MCF 10A (cell line): Measurements from ENCODE around the gene SCYGR1. TPM values are rescaled to one million over a fixed set of nuclear protein-coding genes. Genes with fewer than 3 reads are reported as not detected.
"Not testable (repeated sequence)": the region's sequence is repeated elsewhere in the genome, so short reads cannot be mapped to it uniquely, and the experiment has no call there.

Experiments used
- BruUV-seq: library from RNA; stranded (reverse); fragments of 400-500 nt; replicated peaks from 2 replicates; lab custom pipeline; 2021; lab: Mats Ljungman, UMichigan
- CTCF ChIA-PET: fragments of 300-600 bp; sonication (Branson Sonifier 250); formaldehyde crosslinking; extraction: SDS; loops from one replicate; lab custom pipeline; 2021; ENCODE audit warnings: antibody characterized with exemption, inconsistent platforms; lab: Yijun Ruan, JAX
- POLR2A ChIA-PET: fragments of 300-600, 350-650 bp; sonication (Branson Sonifier 250); formaldehyde crosslinking; extraction: SDS; loops from one replicate; lab custom pipeline; 2020; ENCODE audit warnings: antibody characterized with exemption, inconsistent platforms; lab: Yijun Ruan, JAX
- DNase-seq: peaks from one replicate; pipeline ENCODE4 v3.0.0-alpha.2; 2018; ENCODE audit not compliant: unreplicated experiment
- H3K27ac Mint-ChIP-seq: one replicate; pipeline ENCODE4 v1.8.0; 2022; ENCODE audit warnings: mild to moderate bottlenecking, low read depth, mixed read lengths; ENCODE audit not compliant: unreplicated experiment
- H3K27me3 Mint-ChIP-seq: one replicate; pipeline ENCODE4 v1.8.0; 2022; ENCODE audit warnings: mixed read lengths; ENCODE audit not compliant: insufficient read depth, unreplicated experiment
- H3K36me3 Mint-ChIP-seq: one replicate; pipeline ENCODE4 v1.8.0; 2022; ENCODE audit warnings: mild to moderate bottlenecking, moderate library complexity, mixed read lengths; ENCODE audit not compliant: insufficient read depth, unreplicated experiment
- H3K4me1 Mint-ChIP-seq: one replicate; pipeline ENCODE4 v1.8.0; 2022; ENCODE audit warnings: mixed read lengths; ENCODE audit not compliant: insufficient read depth, unreplicated experiment
- H3K4me3 Mint-ChIP-seq: one replicate; pipeline ENCODE4 v1.8.0; 2022; ENCODE audit warnings: mild to moderate bottlenecking, moderate library complexity, mixed read lengths; ENCODE audit not compliant: unreplicated experiment
- H3K9me3 Mint-ChIP-seq: one replicate; pipeline ENCODE4 v1.8.0; 2022; ENCODE audit warnings: mixed read lengths; ENCODE audit not compliant: unreplicated experiment
- intact Hi-C: fragments of 100-400 bp; cut with micrococcal nuclease; formaldehyde crosslinking; loops from 2 replicates; pipeline ENCODE4 v1.14.1; 2022
- total RNA-seq: library from RNA; stranded (reverse); gene quantifications from 2 replicates; pipeline ENCODE4 v1.2.3, GENCODE V29; 2022
- TF ChIP-seq, protein P1 (sequence below): fragments of 200-600 bp; IDR thresholded peaks from one replicate; pipeline ENCODE4 v1.8.0; 2022; ENCODE audit warnings: antibody characterized with exemption, mild to moderate bottlenecking; ENCODE audit not compliant: unreplicated experiment

SCYGR1 gene
- total RNA-seq, 1 experiment from 2014 or later = not detected

GRCh38 chr2:227365833-227366232, 21.9 kb downstream of the SCYGR1 start:
- BruUV-seq = no TSS peak
- DNase-seq = no peak
- Mint-ChIP-seq H3K4me3 (no peak overlapping the region), H3K9me3 (no peaks in the 10 kb centered on the region), H3K27me3 (no peaks in the 10 kb centered on the region), H3K4me1 (peaks cover 9% of the 10 kb centered on the region), H3K36me3 (peaks cover 6% of the 10 kb centered on the region), H3K27ac (no peak overlapping the region)
- ChIA-PET CTCF (interaction anchor here (0.6 kb wide), 1 partner anchor 354 kb away, joined by 3 read pairs; no protein-coding TSS in a partner anchor), POLR2A (no interaction called here)
- intact Hi-C loops = loop anchor here (2.0 kb wide), 1 partner anchor 41 kb away; no protein-coding TSS in a partner anchor
- TF ChIP-seq, protein P1, sequence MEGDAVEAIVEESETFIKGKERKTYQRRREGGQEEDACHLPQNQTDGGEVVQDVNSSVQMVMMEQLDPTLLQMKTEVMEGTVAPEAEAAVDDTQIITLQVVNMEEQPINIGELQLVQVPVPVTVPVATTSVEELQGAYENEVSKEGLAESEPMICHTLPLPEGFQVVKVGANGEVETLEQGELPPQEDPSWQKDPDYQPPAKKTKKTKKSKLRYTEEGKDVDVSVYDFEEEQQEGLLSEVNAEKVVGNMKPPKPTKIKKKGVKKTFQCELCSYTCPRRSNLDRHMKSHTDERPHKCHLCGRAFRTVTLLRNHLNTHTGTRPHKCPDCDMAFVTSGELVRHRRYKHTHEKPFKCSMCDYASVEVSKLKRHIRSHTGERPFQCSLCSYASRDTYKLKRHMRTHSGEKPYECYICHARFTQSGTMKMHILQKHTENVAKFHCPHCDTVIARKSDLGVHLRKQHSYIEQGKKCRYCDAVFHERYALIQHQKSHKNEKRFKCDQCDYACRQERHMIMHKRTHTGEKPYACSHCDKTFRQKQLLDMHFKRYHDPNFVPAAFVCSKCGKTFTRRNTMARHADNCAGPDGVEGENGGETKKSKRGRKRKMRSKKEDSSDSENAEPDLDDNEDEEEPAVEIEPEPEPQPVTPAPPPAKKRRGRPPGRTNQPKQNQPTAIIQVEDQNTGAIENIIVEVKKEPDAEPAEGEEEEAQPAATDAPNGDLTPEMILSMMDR = no peak

GRCh38 chr2:227364585-227365263, 23.0 kb downstream of the SCYGR1 start:
- H3K27me3 Mint-ChIP-seq, intact Hi-C loops, H3K27ac Mint-ChIP-seq, H3K9me3 Mint-ChIP-seq, H3K4me3 Mint-ChIP-seq, BruUV-seq, H3K4me1 Mint-ChIP-seq, POLR2A ChIA-PET, DNase-seq: not testable (repeated sequence)
- CTCF ChIA-PET = interaction anchor here (0.6 kb wide), 1 partner anchor 1354 kb away, joined by 4 read pairs; no protein-coding TSS in a partner anchor
- H3K36me3 Mint-ChIP-seq = peaks cover 15% of the 10 kb centered on the region

- Mint-ChIP-seq H3K27ac (no peak overlapping the region), H3K36me3 (peaks cover 25% of the 10 kb centered on the region), H3K4me3 (no peak overlapping the region), H3K4me1 (peaks cover 9% of the 10 kb centered on the region), H3K9me3 (no peaks in the 10 kb centered on the region), H3K27me3 (no peaks in the 10 kb centered on the region)
- no TSS peak for BruUV-seq
- DNase-seq = peak; percentile 38
- intact Hi-C loops = no loop called here
- TF ChIP-seq, protein P1 = no peak
- CTCF ChIA-PET = no interaction called here
- POLR2A ChIA-PET = interaction anchor here (0.6 kb wide), 1 partner anchor 14 kb away, joined by 4 read pairs; no protein-coding TSS in a partner anchor
Measured at GRCh38 chr2:227363756-227364155, 24.0 kb downstream of the SCYGR1 start.

DNA sequence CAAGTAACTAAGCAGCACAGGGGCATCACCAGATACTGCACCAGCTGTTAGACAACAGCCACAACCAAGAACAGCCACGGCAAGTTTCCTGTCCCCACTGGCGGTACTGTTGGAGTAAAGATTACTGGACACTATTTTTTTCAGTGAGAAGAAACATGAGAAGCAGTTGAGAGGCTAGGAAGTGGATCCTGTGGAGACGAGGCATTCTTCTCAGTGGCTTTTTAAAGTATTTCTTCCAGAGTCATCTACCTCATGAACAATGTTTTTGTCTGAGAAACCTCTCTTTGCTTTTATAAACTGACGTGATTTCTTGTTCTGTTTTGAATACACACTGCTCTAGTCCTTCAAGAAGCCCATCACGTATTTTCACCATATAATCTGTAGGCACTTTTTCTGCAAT, 27.4 kb downstream of the SCYGR1 start:
- Mint-ChIP-seq H3K9me3 (no peaks in the 10 kb centered on the region), H3K4me3 (no peak overlapping the region), H3K27me3 (no peaks in the 10 kb centered on the region), H3K36me3 (peaks cover 59% of the 10 kb centered on the region), H3K4me1 (peaks cover 5% of the 10 kb centered on the region), H3K27ac (no peak overlapping the region)
- TF ChIP-seq, protein P1 = no peak
- CTCF ChIA-PET = no interaction called here
- no TSS peak for BruUV-seq
- DNase-seq = no peak
- POLR2A ChIA-PET = interaction anchor here (0.6 to 2.1 kb wide), 2 partner anchors 18 to 34 kb away, joined by 3 to 6 read pairs; no protein-coding TSS in a partner anchor
- intact Hi-C loops = no loop called here
